Caco-2 (cell line): ENCODE results near the gene TATDN2. TPM values are rescaled to one million over a fixed set of nuclear protein-coding genes. Genes with fewer than 3 reads are reported as not detected.

ENCODE experiments used
- BruUV-seq: library from RNA; stranded (reverse); fragments of 400-500 nt; replicated peaks from 2 replicates; lab custom pipeline; 2021; lab: Mats Ljungman, UMichigan
- CTCF ChIA-PET: fragments of 300-600 bp; sonication (Branson Sonifier 250); formaldehyde crosslinking; loops from one replicate; lab custom pipeline; 2022; ENCODE audit warnings: antibody characterized with exemption; lab: Charles Lee
- POLR2A ChIA-PET: fragments of 300-600 bp; sonication (Branson Sonifier 250); formaldehyde crosslinking; loops from one replicate; lab custom pipeline; 2022; ENCODE audit warnings: antibody characterized with exemption; lab: Charles Lee
- DNase-seq, 2 experiments: peaks; one replicate each; pipeline versions ENCODE4 v3.0.0 to v3.0.0-alpha.2; 2020 to 2022
- H3K27me3 ChIP-seq: replicated peaks from 2 replicates; pipeline ENCODE4 v1.6.0; 2011; ENCODE audit warnings: low read length; ENCODE audit not compliant: control insufficient read depth, insufficient read depth
- H3K36me3 ChIP-seq: 2 replicates; pipeline ENCODE4 v1.5.1; 2011; ENCODE audit warnings: low read length; ENCODE audit not compliant: control insufficient read depth, insufficient read depth
- H3K4me1 ChIP-seq: fragments of 250-450 bp; sonication (Bioruptor Pico); 2 replicates; pipeline ENCODE4 v1.5.1; 2020; ENCODE audit warnings: mild to moderate bottlenecking
- H3K4me3 ChIP-seq: 2 replicates; pipeline ENCODE4 v1.5.1; 2011; ENCODE audit warnings: low read depth, mild to moderate bottlenecking, control low read depth, low read length
- H3K9me3 ChIP-seq: fragments of 250-450 bp; sonication (Bioruptor Pico); 2 replicates; pipeline ENCODE4 v1.5.1; 2020; ENCODE audit warnings: mild to moderate bottlenecking, moderate library complexity
- H3K27ac Mint-ChIP-seq: one replicate; pipeline ENCODE4 v1.8.0; 2022; ENCODE audit warnings: mixed read lengths; ENCODE audit not compliant: unreplicated experiment
- H3K27me3 Mint-ChIP-seq: one replicate; pipeline ENCODE4 v1.8.0; 2022; ENCODE audit warnings: mixed read lengths; ENCODE audit not compliant: insufficient read depth, unreplicated experiment
- H3K36me3 Mint-ChIP-seq: one replicate; pipeline ENCODE4 v1.8.0; 2022; ENCODE audit warnings: mild to moderate bottlenecking, mixed read lengths; ENCODE audit not compliant: insufficient read depth, unreplicated experiment
- H3K4me1 Mint-ChIP-seq: one replicate; pipeline ENCODE4 v1.8.0; 2022; ENCODE audit warnings: low read depth, mixed read lengths; ENCODE audit not compliant: unreplicated experiment
- H3K4me3 Mint-ChIP-seq: one replicate; pipeline ENCODE4 v1.8.0; 2022; ENCODE audit warnings: mild to moderate bottlenecking, moderate library complexity, mixed read lengths; ENCODE audit not compliant: unreplicated experiment
- H3K9me3 Mint-ChIP-seq: one replicate; pipeline ENCODE4 v1.8.0; 2022; ENCODE audit warnings: mixed read lengths; ENCODE audit not compliant: unreplicated experiment
- CTCF ChIP-seq, 2 experiments: fragments of 200-600 bp in 1 of 2; IDR thresholded peaks; 1 replicate in 1 of 2; 2 replicates in 1 of 2; pipeline versions ENCODE4 v1.5.1 to v1.8.0; 2011 to 2022; ENCODE audit warnings: antibody characterized with exemption in 1 of 2, control low read depth in 1 of 2, inconsistent platforms in 1 of 2, low read depth in 1 of 2, low read length in 1 of 2, mild to moderate bottlenecking in 1 of 2, moderate library complexity in 1 of 2; ENCODE audit not compliant: insufficient read depth in 1 of 2, severe bottlenecking in 1 of 2, unreplicated experiment in 1 of 2
- intact Hi-C: fragments of 100-400 bp; cut with micrococcal nuclease; formaldehyde crosslinking; loops from one replicate; pipeline ENCODE4 v1.10.0; 2022; ENCODE audit not compliant: unreplicated experiment
- total RNA-seq: library from RNA; stranded (reverse); gene quantifications from 2 replicates; pipeline ENCODE4 v1.2.3, GENCODE V29; 2022

Gene TATDN2
- total RNA-seq, 1 experiment from 2014 or later, result 32.1 TPM

GRCh38 chr3:10319804-10320203, 71.5 kb downstream of the TATDN2 start:
- ChIA-PET POLR2A (no interaction called here), CTCF (no interaction called here)
- Histone ChIP-seq H3K36me3 (peaks cover 5% of the 10 kb centered on the region), H3K4me3 (peak overlapping the region; percentile 73), H3K4me1 (peaks cover 22% of the 10 kb centered on the region), H3K27me3 (no peaks in the 10 kb centered on the region), H3K9me3 (no peaks in the 10 kb centered on the region)
- no peaks in the 10 kb centered on the region for H3K9me3 Mint-ChIP-seq
- peaks cover 48% of the 10 kb centered on the region for H3K36me3 Mint-ChIP-seq
- H3K27me3 Mint-ChIP-seq, result no peaks in the 10 kb centered on the region
- peak overlapping the region; percentile 90 for H3K27ac Mint-ChIP-seq
- peak overlapping the region; percentile 82 for H3K4me3 Mint-ChIP-seq
- no peak for DNase-seq
- TF ChIP-seq CTCF (IDR thresholded peaks at IDR 0.05; ENCODE audit: insufficient read depth in 1 of 2, low read depth in 1 of 2, low read length in 1 of 2, severe bottlenecking in 1 of 2, unreplicated experiment in 1 of 2), result no peak
- no TSS peak for BruUV-seq
- H3K4me1 Mint-ChIP-seq, result no peaks in the 10 kb centered on the region
- intact Hi-C loops, result no loop called here

- ChIA-PET CTCF (interaction anchor here (1.2 kb wide), 1 partner anchor 27 kb away, joined by 3 read pairs; no protein-coding TSS in a partner anchor), POLR2A (interaction anchor here (0.5 to 1.6 kb wide), 4 partner anchors 28 to 120 kb away, joined by 3 to 8 read pairs (median 3); partner anchors contain the start of gene GHRL)
- Histone ChIP-seq H3K27me3 (no peaks in the 10 kb centered on the region), H3K36me3 (peaks cover 4% of the 10 kb centered on the region), H3K4me3 (peak overlapping the region; percentile 73), H3K9me3 (no peaks in the 10 kb centered on the region), H3K4me1 (peaks cover 22% of the 10 kb centered on the region)
- peak overlapping the region; percentile 82 for H3K4me3 Mint-ChIP-seq
- peak overlapping the region; percentile 90 for H3K27ac Mint-ChIP-seq
- intact Hi-C loops, result no loop called here
- BruUV-seq, result no TSS peak
- no peak for DNase-seq
- no peaks in the 10 kb centered on the region for H3K9me3 Mint-ChIP-seq
- H3K36me3 Mint-ChIP-seq, result peaks cover 44% of the 10 kb centered on the region
- H3K4me1 Mint-ChIP-seq, result no peaks in the 10 kb centered on the region
- peaks cover 5% of the 10 kb centered on the region for H3K27me3 Mint-ChIP-seq
- no peak for TF ChIP-seq CTCF (IDR thresholded peaks at IDR 0.05; ENCODE audit: insufficient read depth in 1 of 2, low read depth in 1 of 2, low read length in 1 of 2, severe bottlenecking in 1 of 2, unreplicated experiment in 1 of 2)
Measured at GRCh38 chr3:10320320-10320677, 72.0 kb downstream of the TATDN2 start.

GRCh38 chr3:10321630-10322351, 73.5 kb downstream of the TATDN2 start:
- no TSS peak for BruUV-seq

More at GRCh38 chr3:10321630-10322351, 73.5 kb downstream of the TATDN2 start:
- Mint-ChIP-seq H3K27ac (peak overlapping the region; percentile 90), H3K9me3 (no peaks in the 10 kb centered on the region), H3K4me1 (no peaks in the 10 kb centered on the region), H3K36me3 (peaks cover 32% of the 10 kb centered on the region), H3K27me3 (peaks cover 18% of the 10 kb centered on the region), H3K4me3 (no peak overlapping the region)
- no peak for DNase-seq
- no peak for TF ChIP-seq CTCF (IDR thresholded peaks at IDR 0.05; ENCODE audit: insufficient read depth in 1 of 2, low read depth in 1 of 2, low read length in 1 of 2, severe bottlenecking in 1 of 2, unreplicated experiment in 1 of 2)
- no peaks in the 10 kb centered on the region for H3K9me3 ChIP-seq
- ChIA-PET CTCF (interaction anchor here (0.6 to 1.2 kb wide), 5 partner anchors 9 to 389 kb away, joined by 3 to 5 read pairs (median 4); no protein-coding TSS in a partner anchor), POLR2A (interaction anchor here (1.6 kb wide), 1 partner anchor 29 kb away, joined by 8 read pairs; the partner anchor contains the start of gene GHRL)
- H3K27me3 ChIP-seq, result no peaks in the 10 kb centered on the region
- intact Hi-C loops, result no loop called here
- peaks cover 1% of the 10 kb centered on the region; the same call in 1 of the 2 replicates for H3K36me3 ChIP-seq
- no peak overlapping the region for H3K4me3 ChIP-seq
- H3K4me1 ChIP-seq, result peaks cover 12% of the 10 kb centered on the region
